ENCODE measurements around the gene MT1F.
A peak's percentile ranks its signal among the peaks of the same experiment; 100 is the strongest.
"Not testable (repeated sequence)": the region's sequence is repeated elsewhere in the genome, so short reads cannot be mapped to it uniquely, and the experiment has no call there.

Gene MT1F

DNA sequence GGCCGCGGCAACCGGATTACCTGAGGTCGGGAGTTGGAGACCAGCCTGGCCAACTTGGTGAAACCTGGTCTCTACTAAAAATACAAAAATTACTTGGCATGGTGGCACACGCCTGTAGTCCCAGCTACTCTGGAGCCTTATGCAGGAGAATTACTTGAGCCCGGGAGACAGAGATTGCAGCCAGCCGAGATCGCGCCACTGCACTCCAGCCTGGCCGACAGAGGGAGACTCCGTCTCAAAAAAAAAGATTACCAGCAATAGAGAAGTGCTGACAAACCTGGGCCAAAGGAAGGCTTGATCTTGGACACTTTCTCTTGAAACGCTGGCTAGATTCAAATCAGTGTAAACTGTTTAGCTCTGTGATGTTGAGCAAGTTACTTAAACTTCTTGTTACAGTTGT, 16.2 kb downstream of the MT1F start:
- peak; percentile 45 for DNase-seq

DNA sequence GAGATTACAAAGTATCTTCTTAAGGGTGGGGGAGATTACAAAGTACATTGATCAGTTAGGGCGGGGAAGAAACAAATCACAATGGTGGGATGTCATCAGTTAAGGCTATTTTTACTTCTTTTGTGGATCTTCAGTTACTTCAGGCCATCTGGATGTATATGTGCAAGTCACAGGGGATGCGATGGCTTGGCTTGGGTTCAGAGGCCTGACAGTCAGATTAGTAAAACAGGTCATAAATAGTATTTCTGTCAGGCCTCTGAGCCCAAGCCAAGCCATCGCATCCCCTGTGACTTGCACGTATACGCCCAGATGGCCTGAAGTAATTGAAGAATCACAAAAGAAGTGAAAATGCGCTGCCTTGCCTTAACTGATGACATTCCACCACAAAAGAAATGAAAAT, 16.8 kb downstream of the MT1F start:
- DNase-seq = not testable (repeated sequence)

DNA sequence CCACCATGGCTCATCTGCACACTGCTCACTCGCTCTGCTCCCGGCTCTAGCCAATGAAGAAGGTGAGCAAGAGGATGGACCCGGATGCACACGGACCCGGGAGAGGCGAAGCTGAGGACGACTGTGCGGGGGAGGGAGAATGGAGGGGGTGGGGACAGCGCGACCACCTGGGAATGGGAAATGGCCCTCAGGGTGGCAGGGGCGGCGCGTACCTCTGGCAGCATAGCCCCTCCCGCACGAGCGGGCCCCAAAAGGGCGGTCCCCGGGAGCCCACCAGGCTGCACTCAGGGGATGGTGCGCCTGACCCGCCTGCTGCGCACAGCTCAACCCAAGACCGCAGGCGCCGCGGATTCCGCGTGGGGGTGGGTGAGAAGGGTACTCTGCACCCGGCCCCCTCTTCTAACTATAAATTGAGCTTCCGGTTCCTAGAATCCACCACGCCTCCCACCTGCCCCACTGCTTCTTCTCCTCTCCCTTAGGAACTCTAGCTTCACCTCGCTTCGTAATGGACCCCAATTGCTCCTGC, 18.0 kb downstream of the MT1F start:
- no peak for DNase-seq

GRCh38 chr16:56677474-56677873, 19.7 kb downstream of the MT1F start:
- DNase-seq = no peak

GRCh38 chr16:56679078-56679730, 21.4 kb downstream of the MT1F start:
- DNase-seq = no peak

DNA sequence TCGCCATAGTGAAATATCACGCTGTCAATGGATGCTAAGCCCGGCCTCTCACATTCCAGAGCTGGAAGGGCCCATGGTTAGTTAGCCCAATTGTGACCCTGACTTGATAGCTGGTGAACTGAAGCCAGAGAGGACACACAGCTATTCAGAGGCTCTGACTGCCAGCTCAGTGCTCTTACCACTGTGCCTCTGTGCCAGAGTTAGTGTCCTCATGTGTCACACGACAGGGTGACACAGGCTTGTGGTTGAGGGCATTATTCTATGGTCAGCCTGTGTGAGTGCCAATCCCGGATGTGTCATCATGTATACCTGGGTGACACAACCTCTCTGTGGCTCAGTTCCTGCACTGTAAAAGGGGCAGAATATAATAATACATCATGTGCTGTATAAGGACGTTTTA, 22.1 kb downstream of the MT1F start:
- no peak for DNase-seq

GRCh38 chr16:56681939-56682702, 24.4 kb downstream of the MT1F start, which contains the start of gene MT1X:
TSS of gene MT1X (plus strand) at chr16:56682470. CDS start at chr16:56682541, 71 bp downstream.
- peak; percentile 91 for DNase-seq

DNA sequence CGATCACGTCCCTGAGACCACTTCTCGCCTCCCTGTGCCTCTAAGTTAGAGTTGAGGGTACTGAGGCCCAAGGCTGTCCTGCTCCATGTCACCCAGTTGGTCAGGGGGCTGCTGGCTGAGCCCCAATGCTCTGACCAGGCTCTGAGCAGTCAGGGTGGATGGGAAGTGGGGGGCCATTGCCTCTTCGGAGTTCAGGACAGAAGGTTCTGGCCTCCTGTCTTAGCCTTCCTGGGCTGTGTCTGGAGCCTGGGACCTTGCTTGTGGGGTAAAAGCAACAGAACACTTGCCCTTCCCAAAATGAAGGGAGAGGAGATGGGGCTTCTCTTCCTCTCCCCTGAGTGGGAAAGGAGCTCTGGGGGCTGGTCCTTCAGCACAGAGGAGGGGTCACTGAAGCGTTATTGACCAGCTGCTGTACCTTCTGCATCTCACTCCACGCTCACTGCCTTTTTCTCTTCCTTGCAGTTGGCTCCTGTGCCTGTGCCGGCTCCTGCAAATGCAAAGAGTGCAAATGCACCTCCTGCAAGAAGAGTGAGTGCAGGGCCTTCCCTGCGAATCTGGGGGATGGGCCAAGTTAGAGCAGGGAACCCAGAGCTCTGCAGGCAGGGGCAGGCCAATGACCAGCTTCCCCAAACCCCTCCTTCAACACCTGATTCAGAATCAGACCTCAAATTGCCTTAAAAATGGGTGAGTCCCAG, 25.1 kb downstream of the MT1F start:
- no peak for DNase-seq

DNA sequence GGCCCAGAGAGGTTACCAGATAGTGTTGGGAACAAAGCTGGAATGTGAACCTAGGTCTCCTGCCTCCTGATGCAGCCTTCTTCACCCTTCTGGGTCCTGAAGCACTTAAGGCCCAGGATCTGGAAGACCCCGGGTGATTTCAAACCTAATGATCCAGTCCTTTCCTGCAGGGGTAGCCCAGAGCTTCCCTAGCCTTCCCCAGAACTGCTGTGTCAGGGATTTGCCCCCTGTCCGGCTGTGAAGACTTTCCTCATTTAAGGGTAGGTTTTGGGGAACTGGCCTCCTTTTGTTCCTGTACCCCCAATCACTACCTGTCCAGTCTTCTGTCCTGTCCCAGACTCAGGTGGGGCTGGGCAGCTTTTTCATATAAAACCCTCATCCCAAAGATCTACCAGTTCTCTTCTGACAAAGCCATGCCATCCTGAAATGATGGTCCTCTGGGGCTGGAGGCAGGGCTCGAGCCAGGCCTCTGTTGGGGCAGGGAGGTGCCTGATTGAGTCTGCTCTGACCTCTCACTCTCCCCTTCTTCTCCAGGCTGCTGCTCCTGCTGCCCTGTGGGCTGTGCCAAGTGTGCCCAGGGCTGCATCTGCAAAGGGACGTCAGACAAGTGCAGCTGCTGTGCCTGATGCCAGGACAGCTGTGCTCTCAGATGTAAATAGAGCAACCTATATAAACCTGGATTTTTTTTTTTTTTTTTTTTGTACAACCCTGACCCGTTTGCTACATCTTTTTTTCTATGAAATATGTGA, 25.8 kb downstream of the MT1F start:
- no peak for DNase-seq

DNA sequence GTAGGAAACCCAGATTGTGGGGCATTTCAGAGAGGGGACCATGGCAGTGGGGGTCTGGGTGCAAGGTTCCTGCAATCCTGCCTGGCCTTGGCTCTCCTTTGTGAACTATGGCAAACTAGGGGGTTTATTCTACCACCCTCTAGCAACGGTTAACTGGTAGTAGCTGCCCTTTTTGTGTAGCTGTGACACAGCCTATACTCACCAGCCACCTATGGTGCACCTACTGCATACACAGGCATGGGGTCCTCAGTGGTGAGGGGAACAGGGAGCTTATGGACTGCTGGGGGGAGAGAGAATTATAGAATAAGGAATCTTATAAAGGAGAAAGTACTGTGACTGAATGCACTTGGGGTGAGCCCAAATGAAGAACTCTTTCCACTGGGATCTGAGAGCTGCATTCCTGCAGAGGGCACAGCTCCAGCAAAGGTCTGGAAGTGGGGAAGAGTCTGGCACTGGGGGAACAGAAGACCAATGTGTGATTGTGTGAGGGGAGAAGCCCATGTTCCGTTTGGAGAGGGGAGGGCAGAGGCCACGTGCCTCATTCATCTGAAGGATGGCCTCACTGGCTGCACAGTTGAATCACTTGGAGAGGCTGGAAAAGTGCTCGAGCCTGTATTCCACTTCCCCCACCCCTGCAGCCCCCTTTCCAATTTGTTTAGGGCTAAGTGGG, 26.6 kb downstream of the MT1F start:
- no peak for DNase-seq

DNA sequence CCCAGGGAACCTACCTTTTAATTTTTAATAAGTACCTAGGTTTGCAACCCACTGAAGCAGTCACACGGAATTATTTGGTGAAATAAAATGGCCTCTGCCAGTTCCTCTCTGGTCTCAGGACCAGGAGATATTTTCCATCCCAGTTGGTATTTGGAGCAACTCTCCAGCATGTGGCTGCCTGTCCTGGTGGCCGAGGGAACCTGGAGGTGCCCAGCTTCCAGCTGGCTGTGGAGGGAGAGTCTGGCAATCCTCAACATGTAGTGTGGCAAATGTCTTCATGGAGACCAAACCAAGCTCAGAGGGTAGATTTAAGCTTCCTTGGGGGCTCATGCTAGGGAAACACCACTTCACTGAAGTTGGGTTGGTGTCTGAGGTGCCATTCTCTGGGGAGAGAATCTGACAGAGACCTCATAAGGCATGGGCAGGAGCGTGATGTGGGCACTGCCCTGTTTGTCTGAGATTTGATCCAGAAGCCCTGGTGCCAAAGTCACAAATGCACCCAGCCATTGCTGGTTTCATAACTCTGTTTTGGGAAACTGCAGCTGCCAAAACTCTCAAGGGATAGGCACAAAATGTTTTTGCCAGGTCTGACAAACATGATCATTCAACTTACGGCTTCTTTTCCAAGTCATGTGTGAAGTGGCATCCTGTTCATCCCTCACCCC, 27.3 kb downstream of the MT1F start:
- no peak for DNase-seq

DNA sequence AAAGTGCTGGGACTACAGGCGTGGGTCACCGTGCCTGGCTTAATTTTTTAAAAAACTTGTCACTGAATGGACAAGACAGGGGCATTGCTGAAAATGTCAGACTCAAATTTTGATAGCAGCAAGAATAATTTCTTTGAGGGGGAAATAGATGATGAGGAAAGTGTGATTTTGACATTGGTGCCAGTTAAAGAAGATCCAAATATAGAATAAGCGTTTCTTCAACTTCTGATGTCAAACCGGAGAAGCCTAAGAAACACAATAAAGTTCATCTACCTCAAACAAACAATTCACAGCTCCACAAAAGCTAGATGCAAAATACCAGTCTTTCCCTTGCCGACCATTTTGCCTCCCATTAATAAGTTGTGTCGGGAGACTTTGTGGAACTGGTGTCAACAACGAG, 29.0 kb downstream of the MT1F start:
- no peak for DNase-seq

DNA sequence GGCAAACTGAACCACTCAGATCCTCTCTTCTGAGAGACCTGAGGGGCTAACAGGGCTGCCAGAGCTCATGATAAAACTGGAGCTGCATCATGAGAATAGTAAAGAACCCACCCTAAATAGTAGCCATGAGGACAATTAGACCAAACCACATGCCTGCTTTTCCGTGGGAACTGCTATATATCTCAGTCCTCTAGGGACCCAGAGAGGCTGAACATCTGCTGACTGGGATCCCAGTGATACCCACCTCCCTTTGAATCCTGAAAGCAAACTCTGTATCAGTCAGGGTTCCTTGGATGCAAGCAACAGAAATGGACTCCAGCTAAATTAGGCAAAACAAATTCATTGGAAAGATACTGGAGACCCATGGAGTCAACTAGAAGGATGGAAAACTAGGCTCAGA, 31.0 kb downstream of the MT1F start:
- no peak for DNase-seq

DNA sequence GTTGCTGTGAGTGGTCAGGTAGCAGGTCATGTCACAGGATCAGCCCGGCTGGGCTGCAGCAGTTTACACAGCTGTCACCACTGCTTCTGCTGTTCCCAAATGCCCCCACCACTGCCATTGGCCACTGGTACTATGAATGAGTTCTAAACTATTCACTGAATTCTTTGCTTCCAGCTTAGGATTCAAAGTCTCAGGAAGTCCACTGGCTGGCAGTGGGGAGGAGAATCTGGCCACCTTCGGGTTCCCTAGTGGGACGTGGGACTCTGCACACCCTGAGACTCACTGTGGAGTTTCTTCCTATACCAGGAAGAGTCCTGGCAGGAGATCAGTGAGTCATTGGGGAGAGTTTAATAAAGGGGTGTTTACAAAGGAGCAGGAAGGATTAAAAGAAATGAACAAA, 31.4 kb downstream of the MT1F start:
- DNase-seq = no peak

DNA sequence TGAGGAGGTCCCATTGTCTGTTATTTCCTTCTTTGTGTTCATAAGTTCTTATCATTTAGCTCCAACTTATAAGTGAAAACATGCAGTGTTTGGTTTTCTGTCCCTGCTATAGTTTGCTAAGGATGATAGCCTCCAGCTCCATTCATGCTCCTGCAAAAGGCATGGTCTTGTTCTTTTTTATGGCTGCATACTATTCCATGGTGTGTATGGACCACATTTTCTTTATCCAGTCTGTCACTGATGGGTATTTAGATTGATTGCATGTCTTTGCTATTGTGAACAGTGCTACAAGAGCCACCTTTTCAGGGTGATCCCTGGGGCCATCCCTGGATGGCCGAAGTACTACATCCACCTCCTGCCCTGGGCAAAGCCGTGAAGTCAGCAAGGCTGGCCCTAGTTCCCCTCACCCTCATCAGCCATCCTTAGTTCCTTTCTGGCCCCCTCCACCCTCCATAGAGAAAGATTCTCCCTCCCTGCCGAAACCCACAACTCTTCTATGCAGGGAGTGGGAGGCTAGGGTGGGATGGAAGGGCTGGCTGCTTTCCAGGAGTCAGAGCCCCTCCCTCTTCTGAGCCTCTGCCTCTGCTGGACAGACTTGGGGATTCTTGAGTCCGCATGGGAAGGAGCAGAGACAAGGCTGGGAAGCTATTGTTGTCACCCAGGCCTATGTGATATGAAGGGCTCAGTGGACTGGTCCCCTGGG, 32.8 kb downstream of the MT1F start:
- no peak for DNase-seq

DNA sequence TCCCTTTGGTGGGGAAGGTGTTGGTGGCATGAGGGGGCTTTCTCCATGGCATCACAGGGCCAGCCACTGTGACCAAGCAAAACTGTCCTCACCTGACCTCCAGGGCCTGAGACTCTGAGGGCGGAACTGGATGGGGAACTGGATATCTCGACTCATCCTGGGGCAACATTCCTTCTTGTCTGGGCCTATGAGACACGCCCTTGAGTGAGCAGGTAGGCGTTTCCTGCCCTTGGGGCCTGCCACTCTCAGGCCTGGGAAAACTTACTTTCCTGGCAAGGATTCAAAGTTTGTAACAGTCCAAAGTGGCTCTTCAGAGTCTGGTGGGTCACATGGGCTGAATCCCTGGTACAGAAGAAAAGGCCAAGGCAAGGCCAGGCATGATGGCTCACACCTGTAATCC, 34.1 kb downstream of the MT1F start:
- DNase-seq = no peak

- DNase-seq = no peak
These were observed 37.5 kb downstream of the MT1F start for GRCh38 chr16:56695246-56695645.

DNA sequence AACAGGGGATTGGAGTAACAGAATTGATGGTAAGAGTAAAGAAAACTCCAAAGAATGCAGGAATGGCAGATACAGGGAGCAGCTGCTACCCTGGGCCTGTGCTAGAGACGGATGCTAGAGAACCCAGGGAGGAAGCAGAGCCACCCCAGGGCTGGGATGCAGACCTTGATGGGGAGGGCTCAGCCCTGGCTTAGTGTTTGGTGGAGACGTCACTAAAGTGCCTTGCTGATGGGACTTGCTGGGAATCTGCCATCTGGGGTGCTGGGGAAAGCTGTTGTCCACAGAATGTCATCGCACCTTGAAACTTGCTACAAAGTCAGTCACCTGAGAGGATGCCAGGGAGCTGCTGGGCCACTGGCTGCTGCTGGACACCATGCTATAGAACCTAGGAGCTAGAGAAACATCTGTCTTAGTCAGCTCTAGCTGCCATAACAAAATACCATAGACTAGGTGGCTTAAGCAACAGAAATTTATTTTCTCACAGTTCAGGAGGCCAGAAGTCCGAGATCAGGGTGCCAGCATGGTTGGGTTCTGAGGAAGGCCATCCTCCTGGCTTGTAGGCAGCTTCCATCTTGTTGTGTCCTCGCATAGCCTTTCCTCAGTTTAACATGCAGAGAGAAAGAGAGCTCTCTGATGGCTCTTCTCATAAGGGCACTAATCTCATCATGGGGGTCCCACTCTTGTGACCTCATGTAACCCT, 39.8 kb downstream of the MT1F start:
- DNase-seq = no peak

GRCh38 chr16:56700195-56700594, 42.4 kb downstream of the MT1F start:
- DNase-seq = no peak

DNA sequence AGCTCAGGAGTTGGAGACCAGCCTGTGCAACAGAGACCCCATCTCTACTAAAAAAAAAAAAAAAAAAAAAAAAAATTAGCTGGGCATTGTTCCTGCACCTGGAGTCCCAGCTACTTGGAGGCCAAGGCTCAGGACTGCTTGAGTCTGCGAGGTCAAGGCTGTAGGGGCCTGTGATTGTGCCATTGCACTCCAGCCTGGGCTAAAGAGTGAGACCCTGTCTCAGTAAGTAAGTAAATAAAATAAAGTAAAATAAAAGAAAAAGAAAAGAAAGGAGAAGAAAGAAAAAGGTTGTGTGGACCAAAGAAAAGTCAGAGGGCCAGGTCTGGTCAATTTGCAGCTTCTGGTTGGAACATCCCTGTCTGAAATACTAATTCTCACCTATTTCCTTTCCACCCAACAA, 42.9 kb downstream of the MT1F start:
- DNase-seq = no peak

- DNase-seq = no peak
These were observed 43.8 kb downstream of the MT1F start for GRCh38 chr16:56701534-56701933.

Measured in right hindlimb (tissue), 1 donor.